NCI-H1105 treated with DMSO at 0.1 percent for 48 hours (cell line): Measurements from ENCODE around the gene AWAT1.
"Not testable (repeated sequence)": the region's sequence is repeated elsewhere in the genome, so short reads cannot be mapped to it uniquely, and the experiment has no call there.

Experiments
- DNase-seq: peaks from one replicate; lab custom pipeline; 2025; lab: John Stamatoyannopoulos, UW

The AWAT1 gene

DNA sequence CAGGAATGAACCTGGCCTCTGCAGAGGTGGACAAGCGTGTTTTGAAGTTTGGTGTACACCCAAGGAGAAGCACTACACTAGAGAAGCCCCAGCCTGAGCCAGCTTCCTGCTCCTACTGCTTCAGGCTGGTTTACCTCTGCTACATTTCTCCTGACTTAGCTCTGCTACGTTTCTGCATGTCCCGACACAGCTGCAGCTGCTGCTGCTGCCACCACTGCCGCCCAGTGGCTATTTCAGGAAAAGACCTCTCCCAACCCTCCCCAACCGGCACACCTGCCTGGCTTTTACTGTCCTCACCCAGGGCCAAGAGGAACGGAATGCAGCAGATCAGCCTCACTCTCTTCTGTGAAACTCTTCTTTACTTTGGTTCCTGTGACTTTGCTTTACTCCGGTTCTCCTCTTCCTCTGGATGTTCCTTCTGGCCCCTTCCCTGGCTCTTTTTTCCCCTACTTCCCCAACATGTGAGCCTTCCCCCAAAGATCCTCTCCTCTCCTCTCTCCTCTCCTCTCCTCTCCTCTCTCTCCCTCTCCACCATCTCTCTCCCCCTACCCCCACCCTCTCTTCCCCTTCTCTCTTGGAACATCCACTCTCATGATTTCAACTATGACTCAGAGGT lies 28.6 kb downstream of the AWAT1 start:
- peak; percentile 20 for DNase-seq

DNA sequence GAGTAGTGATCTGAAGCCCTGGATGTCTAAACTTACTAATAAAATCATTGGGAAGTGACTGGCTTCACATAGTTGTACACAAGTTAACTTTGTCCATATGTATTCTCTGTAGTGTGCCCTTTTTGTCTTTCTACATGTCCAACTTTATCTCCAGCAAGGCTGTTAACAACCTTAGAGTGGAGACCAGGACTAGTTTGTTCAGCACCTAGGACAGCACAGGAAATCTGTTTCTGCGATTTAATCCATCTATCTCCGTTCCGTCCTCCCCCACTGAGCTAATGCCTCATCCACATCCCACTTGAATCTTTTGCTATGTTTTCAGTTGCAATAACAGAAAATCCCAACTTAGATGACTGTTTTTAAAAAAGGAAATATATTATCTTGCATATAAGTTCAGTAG lies 30.3 kb downstream of the AWAT1 start:
- no peak for DNase-seq

DNA sequence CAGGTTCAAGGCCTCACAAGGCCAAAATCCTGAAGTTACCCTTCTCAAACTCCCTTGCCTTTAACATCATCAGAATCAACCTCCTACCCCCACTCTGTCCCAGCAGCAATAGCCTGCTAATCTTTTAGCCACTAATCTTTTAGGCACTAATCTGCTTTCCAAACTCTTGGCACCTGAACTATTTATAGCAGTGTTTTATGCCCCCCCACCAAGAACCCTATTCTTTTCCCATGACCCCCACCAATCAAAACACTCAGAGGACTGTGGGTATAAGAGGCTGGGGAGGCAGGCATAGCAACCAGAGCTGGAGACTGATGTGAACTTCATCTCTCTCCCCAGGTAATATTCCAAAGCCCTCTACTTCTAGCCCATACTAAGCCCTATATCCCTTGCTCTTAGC lies 33.6 kb downstream of the AWAT1 start, which contains the start of gene ARR3:
Gene ARR3 (plus strand): TSS at position 301 of the 400 bp plus-strand sequence. CDS start 1,052 bp downstream, outside the sequence.
- DNase-seq, result no peak

DNA sequence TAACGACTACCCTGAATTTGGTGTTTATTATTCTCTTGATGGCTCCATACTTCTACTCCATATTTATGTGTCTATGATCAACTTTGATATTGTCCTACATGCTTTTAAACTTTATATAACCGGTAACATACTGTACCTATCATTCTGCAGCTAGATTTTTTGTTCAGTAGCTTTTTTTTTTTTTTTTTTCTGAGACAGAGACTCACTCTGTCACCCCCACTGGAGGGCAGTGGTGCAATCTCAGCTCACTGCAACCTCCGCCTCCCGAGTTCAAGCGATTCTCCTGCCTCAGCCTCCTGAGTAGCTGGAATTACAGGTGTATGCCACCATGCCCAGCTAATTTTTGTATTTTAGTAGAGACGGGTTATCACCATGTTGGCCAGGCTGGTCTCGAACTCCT lies 39.6 kb downstream of the AWAT1 start:
- not testable (repeated sequence) for DNase-seq

DNA sequence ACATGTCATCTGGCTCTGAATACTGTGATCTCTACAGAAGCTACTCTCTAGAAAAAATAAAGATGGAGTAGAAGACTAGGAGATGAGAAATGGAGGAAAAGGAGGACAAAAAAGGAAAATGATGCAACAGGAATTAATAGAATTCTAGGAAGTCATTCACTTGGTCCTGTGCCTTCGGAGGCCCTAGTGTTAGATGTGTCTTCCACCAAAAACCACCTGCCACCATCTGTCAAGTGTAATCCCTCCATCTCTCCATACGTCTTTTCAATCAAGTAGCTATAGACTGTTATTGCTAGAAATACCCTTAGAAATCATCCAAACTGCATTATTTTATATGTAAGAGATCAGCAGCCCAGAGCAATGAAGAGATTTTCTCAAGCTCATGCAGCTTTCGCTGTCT lies 44.6 kb downstream of the AWAT1 start:
- DNase-seq, result no peak

DNA sequence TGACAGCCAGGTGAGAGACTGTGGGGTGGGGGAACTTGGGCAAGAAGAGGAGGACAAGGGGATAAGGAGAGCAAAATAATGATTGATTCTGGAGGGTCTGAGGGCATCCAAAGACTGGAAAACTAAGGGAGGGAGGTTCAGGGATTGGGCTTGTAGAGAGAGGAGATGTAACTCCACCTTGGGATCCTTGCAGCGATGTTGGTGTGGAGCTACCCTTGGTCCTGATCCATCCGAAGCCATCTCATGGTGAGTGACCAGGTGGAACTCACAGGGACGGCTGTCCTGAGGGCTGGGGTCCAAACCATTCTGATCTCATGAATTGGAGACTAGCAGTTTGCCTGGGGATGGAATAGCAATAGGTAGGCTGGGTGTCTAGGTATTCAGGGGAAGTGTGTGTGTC lies 46.1 kb downstream of the AWAT1 start:
- no peak for DNase-seq

DNA sequence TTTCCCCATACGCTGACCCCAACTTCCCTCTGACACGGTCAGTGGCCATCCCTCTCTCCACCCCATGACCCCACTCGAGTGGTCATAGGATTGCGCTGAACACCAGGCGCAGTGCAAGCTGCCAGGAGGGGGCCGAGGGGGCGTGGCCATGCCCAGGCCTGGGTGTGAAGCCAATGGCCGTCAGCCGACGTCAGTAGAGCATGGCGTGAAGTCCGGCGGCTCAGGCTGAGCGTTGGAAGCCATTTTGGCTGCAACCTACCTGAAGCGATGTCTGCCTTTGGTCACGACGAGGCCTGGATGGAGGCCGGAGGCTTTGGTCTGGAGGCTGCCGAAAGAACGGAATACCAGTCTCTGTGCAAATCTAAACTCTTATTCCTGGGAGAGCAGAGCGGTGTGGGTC lies 47.5 kb downstream of the AWAT1 start, which contains the start of gene RAB41:
Gene RAB41 (plus strand): TSS at position 222 of the 400 bp plus-strand sequence. CDS start 46 bp downstream, at position 268.
- DNase-seq, result no peak

DNA sequence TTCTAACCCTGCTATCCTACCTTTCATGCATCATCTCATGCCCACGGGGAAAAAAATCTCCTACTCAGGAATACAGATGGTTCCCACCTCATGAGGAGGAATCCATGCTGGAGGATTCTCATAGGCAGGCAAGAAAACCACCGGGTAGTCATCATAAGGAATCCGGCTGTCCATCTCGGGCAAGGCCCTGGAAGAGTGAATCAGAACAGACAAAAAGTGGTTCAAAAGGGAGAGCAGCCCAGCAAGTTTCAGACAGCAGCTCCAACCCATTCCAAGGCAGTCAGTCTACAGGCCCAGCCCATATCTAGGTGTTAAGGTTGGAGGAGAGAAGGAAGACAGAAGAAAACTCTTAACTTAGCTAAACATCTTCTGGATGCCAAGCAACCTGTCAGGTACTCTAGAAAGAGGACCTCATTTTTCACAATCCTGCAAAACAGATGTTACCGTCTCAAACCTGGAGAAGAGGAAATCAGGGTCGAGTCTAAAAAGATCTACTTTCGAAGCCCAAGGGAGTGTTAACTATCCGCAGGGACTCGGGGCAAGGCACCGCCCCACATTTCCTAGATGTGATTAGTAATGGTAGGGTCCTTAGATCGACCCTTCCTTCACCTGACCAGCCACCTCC lies 54.8 kb downstream of the AWAT1 start:
- no peak for DNase-seq
